Gastroesophageal sphincter (tissue), 4 donors: ENCODE data around the gene PITX1. TPM values are rescaled to one million over a fixed set of nuclear protein-coding genes. Genes with fewer than 3 reads are reported as not detected.
"Not testable (repeated sequence)": the region's sequence is repeated elsewhere in the genome, so short reads cannot be mapped to it uniquely, and the experiment has no call there.

Experiments
- ATAC-seq: fragments of 150-250 bp; one replicate; pipeline ENCODE4 v1.9.1; 2016; ENCODE audit warnings: mild to moderate bottlenecking, moderate library complexity
- H3K27ac ChIP-seq, 4 donors: fragments of 200-600 bp; sonication (generic) in 3 of 4; 1 replicate in 3 of 4; 2 replicates in 1 of 4; pipeline ENCODE4 v1.5.1; 2016 to 2019
- H3K27me3 ChIP-seq: fragments of 200-600 bp; sonication (generic); one replicate; pipeline ENCODE4 v1.5.1; 2019
- H3K36me3 ChIP-seq, 2 donors: fragments of 200-600 bp; sonication (generic); one replicate each; pipeline ENCODE4 v1.5.1; 2019; ENCODE audit warnings: control low read depth in 1 of 2
- H3K4me1 ChIP-seq, 3 donors: fragments of 200-600 bp; sonication (generic); 1 replicate in 2 of 3; 2 replicates in 1 of 3; pipeline ENCODE4 v1.5.1; 2016 to 2019; ENCODE audit warnings: control low read depth in 2 of 3
- H3K4me3 ChIP-seq, 2 donors: fragments of 200-600 bp; sonication (generic); one replicate each; pipeline ENCODE4 v1.5.1; 2019; ENCODE audit warnings: mild to moderate bottlenecking in 1 of 2, moderate library complexity in 1 of 2
- H3K9me3 ChIP-seq, 3 donors: fragments of 200-600 bp; sonication (generic); one replicate each; pipeline ENCODE4 v1.5.1; 2017 to 2019; ENCODE audit warnings: control low read depth in 2 of 3
- EP300 ChIP-seq: sonication (generic); formaldehyde crosslinking; IDR thresholded peaks from one replicate; pipeline ENCODE4 v1.6.1; 2017; ENCODE audit warnings: antibody characterized with exemption, mild to moderate bottlenecking
- POLR2A ChIP-seq, 2 donors: fragments of 450-650 bp; IDR thresholded peaks; one replicate each; pipeline ENCODE4 v1.6.1; 2017; ENCODE audit warnings: antibody characterized with exemption in 2 of 2, mild to moderate bottlenecking in 2 of 2, moderate library complexity in 1 of 2
- POLR2AphosphoS5 ChIP-seq: sonication (generic); formaldehyde crosslinking; IDR thresholded peaks from one replicate; pipeline ENCODE4 v1.6.1; 2017; ENCODE audit warnings: antibody characterized with exemption
- WGBS, 2 donors: methylation state at CpG; one replicate each; pipeline ENCODE4 v1.1.5; 2018; ENCODE audit warnings: low coverage in 1 of 2; 5-methylcytosine and 5-hydroxymethylcytosine counted together
- total RNA-seq, 4 donors: library from RNA; depleted of rRNA; stranded (reverse); fragments of >200 nt; gene quantifications; one replicate each; pipeline ENCODE4 v1.1.0, GENCODE V29; 2016
- TF ChIP-seq, protein P1 (sequence below), 4 experiments: fragments of 200-600 bp in 2 of 4; fragments of 450-650 bp in 2 of 4; sonication (generic) in 1 of 4; IDR thresholded peaks; one replicate each; pipeline ENCODE4 v1.5.1; 2017 to 2019; ENCODE audit warnings: antibody characterized with exemption in 4 of 4, mild to moderate bottlenecking in 2 of 4, moderate library complexity in 2 of 4

The PITX1 gene
- total RNA-seq, 4 donors from 2014 or later = 17.0 to 182 (median 79.6) TPM

GRCh38 chr5:135007749-135008363, 26.2 kb downstream of the PITX1 start:
- 87 to 95% methylated on average over 3 to 4 of the region's 11 CpGs for WGBS, 2 donors
- TF ChIP-seq EP300 = no peak
- no peak for TF ChIP-seq POLR2AphosphoS5
- TF ChIP-seq POLR2A (IDR thresholded peaks at IDR 0.05) = no peak
- TF ChIP-seq, protein P1, sequence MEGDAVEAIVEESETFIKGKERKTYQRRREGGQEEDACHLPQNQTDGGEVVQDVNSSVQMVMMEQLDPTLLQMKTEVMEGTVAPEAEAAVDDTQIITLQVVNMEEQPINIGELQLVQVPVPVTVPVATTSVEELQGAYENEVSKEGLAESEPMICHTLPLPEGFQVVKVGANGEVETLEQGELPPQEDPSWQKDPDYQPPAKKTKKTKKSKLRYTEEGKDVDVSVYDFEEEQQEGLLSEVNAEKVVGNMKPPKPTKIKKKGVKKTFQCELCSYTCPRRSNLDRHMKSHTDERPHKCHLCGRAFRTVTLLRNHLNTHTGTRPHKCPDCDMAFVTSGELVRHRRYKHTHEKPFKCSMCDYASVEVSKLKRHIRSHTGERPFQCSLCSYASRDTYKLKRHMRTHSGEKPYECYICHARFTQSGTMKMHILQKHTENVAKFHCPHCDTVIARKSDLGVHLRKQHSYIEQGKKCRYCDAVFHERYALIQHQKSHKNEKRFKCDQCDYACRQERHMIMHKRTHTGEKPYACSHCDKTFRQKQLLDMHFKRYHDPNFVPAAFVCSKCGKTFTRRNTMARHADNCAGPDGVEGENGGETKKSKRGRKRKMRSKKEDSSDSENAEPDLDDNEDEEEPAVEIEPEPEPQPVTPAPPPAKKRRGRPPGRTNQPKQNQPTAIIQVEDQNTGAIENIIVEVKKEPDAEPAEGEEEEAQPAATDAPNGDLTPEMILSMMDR (IDR thresholded peaks at IDR 0.05) = no peak
- no peak for ATAC-seq
- no peaks in the 10 kb centered on the region for H3K9me3 ChIP-seq
- no peaks in the 10 kb centered on the region for H3K27me3 ChIP-seq
- H3K4me1 ChIP-seq = peaks cover 0 to 17% (median 0%) of the 10 kb centered on the region in 3 donors
- H3K36me3 ChIP-seq = no peaks in the 10 kb centered on the region
- no peak overlapping the region for H3K27ac ChIP-seq
- no peak overlapping the region for H3K4me3 ChIP-seq

GRCh38 chr5:135007305-135007704, 26.7 kb downstream of the PITX1 start:
- ATAC-seq = no peak
- WGBS, 2 donors = 81 to 90% methylated on average over 2 to 7 of the region's 9 CpGs

DNA sequence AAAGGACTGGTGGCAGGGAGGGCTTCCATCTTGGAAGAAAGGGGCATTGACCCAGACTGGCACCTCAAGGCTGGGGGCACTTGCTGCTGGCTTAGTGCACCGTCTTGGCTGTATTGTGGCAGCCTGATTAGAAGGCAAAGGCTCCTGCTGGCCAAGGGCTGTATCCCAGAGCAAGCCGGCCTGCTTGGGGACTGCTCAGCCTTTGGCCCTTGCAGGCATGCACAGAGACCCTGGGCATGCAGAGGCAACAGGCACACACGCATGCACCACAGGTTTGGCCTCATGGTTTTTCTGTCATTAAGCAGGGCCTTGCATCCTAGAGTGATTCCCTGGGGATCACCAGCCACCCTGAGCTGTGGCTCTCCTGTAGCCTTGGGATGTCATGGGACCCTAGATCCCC, 29.0 kb downstream of the PITX1 start:
- ATAC-seq = no peak
- WGBS, 2 donors = 50% methylated on average over 1 of the region's 3 CpGs; no CpG with 5 or more reads in 1 of the 2 donors
- H3K27me3 ChIP-seq = no peaks in the 10 kb centered on the region
- H3K4me1 ChIP-seq = no peaks in the 10 kb centered on the region
- H3K36me3 ChIP-seq = no peaks in the 10 kb centered on the region
- H3K27ac ChIP-seq = no peak overlapping the region
- H3K9me3 ChIP-seq = no peaks in the 10 kb centered on the region
- no peak overlapping the region for H3K4me3 ChIP-seq
- no peak for TF ChIP-seq POLR2AphosphoS5
- TF ChIP-seq POLR2A (IDR thresholded peaks at IDR 0.05) = no peak
- TF ChIP-seq, protein P1 (IDR thresholded peaks at IDR 0.05) = no peak
- TF ChIP-seq EP300 = no peak

More at GRCh38 chr5:135007305-135007704, 26.7 kb downstream of the PITX1 start:
- Histone ChIP-seq H3K9me3 (no peaks in the 10 kb centered on the region), H3K4me1 (peaks cover 0 to 12% (median 0%) of the 10 kb centered on the region in 3 donors), H3K36me3 (no peaks in the 10 kb centered on the region), H3K27me3 (no peaks in the 10 kb centered on the region), H3K27ac (no peak overlapping the region), H3K4me3 (no peak overlapping the region)
- TF ChIP-seq POLR2AphosphoS5 = no peak
- TF ChIP-seq EP300 = no peak
- TF ChIP-seq, protein P1 (IDR thresholded peaks at IDR 0.05) = no peak
- no peak for TF ChIP-seq POLR2A (IDR thresholded peaks at IDR 0.05)

DNA sequence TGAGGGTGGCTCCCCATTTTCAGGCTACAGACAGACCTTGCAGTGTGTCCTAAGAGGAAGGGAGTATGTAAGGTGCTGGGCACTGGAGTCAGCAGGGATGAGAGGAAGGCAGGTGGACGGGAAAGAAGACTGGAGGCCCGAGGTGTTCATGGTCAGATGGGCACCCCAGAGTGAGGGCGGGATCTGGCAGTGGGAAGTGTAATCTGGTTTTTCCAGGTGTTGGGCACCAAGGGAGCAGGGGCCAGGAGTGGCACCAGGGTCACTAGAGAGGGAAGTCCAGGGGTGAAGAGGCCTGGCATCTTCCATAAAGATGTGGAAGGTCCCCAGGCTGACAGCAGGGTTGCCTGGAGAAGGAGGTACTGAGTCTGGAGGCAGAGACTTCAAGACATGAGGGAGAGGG, 29.7 kb downstream of the PITX1 start:
- 88% methylated on average over 3 of the region's 3 CpGs; no CpG with 5 or more reads in 1 of the 2 donors for WGBS, 2 donors
- Histone ChIP-seq H3K27ac (no peak overlapping the region), H3K9me3 (no peaks in the 10 kb centered on the region), H3K4me3 (no peak overlapping the region), H3K4me1 (no peaks in the 10 kb centered on the region), H3K36me3 (no peaks in the 10 kb centered on the region), H3K27me3 (no peaks in the 10 kb centered on the region)
- no peak for ATAC-seq
- TF ChIP-seq POLR2AphosphoS5 (no peak), EP300 (no peak), POLR2A (IDR thresholded peaks at IDR 0.05) (no peak)
- TF ChIP-seq, protein P1 (IDR thresholded peaks at IDR 0.05) = no peak

DNA sequence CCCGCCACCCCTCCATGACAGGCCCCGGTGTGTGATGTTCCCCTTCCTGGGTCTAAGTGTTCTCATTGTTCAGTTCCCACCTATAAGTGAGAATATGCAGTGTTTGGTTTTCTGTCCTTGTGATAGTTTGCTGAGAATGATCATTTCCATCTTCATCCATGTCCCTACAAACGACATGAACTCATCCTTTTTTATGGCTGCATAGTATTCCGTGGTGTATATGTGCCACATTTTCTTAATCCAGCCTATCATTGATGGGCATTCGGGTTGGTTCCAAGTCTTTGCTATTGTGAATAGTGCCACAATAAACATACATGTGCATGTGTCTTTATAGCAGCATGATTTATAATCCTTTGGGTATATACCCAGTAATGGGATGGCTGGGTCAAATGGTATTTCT, 36.0 kb downstream of the PITX1 start:
- H3K27me3 ChIP-seq, H3K4me3 ChIP-seq, ATAC-seq, H3K36me3 ChIP-seq, H3K27ac ChIP-seq, H3K9me3 ChIP-seq, H3K4me1 ChIP-seq: not testable (repeated sequence)
- WGBS, 2 donors = 95 to 100% methylated on average over 1 to 3 of the region's 5 CpGs
